ENCODE results near the gene TRIM43B. TPM values are rescaled to one million over a fixed set of nuclear protein-coding genes. Genes with fewer than 3 reads are reported as not detected.
"Not testable (repeated sequence)": the region's sequence is repeated elsewhere in the genome, so short reads cannot be mapped to it uniquely, and the experiment has no call there.

Gene TRIM43B
- not detected for polyA plus RNA-seq

DNA sequence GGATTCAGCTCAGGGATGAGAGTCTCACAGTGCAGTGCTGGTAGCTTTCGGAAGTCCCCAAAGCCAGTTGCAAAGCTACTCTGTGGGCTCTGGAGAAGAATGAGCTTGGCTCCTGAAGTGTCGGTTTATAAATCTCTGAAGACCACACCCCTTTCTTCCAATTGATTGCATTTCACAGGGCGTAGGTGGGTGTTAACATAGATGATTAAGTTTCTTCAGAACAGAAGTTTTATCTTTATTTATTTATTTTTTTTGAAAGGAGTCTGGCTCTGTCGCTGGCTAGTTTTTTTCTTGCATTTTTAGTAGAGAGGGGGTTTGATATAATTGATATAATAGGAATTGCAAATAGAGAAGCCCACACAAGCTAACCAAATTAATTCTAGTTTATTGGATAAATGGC, at the start of gene TRIM43B:
Gene TRIM43B (minus strand): TSS at position 101 of the 400 bp plus-strand sequence. CDS start 2,040 bp downstream, outside the sequence.
- WGBS, 3 donors, result 89 to 100% (median 93%) methylated on average over 1 of the region's 4 CpGs
- not testable (repeated sequence) for H3K27ac ChIP-seq (ENCODE audit: low read depth, low read length)

GRCh38 chr2:95531254-95531771, 46.8 kb upstream of the TRIM43B start:
- WGBS, 3 donors, result 87 to 92% (median 88%) methylated on average over 4 of the region's 4 CpGs
- no peak overlapping the region for H3K27ac ChIP-seq (ENCODE audit: low read depth, low read length)

- 93 to 94% (median 94%) methylated on average over 9 of the region's 9 CpGs for WGBS, 3 donors
- no peak overlapping the region for H3K27ac ChIP-seq (ENCODE audit: low read depth, low read length)
These were observed 46.2 kb upstream of the TRIM43B start for GRCh38 chr2:95530734-95531133.

GRCh38 chr2:95526360-95527341, 42.1 kb upstream of the TRIM43B start:
- 2 to 5% (median 5%) methylated on average over 58 to 84 of the region's 84 CpGs for WGBS, 3 donors

GRCh38 chr2:95525294-95526035, 40.9 kb upstream of the TRIM43B start:
- no peak overlapping the region for H3K27ac ChIP-seq (ENCODE audit: low read depth, low read length)
- 74 to 79% (median 77%) methylated on average over 40 to 41 of the region's 41 CpGs for WGBS, 3 donors

More at GRCh38 chr2:95526360-95527341, 42.1 kb upstream of the TRIM43B start:
- H3K27ac ChIP-seq (ENCODE audit: low read depth, low read length), result no peak overlapping the region

DNA sequence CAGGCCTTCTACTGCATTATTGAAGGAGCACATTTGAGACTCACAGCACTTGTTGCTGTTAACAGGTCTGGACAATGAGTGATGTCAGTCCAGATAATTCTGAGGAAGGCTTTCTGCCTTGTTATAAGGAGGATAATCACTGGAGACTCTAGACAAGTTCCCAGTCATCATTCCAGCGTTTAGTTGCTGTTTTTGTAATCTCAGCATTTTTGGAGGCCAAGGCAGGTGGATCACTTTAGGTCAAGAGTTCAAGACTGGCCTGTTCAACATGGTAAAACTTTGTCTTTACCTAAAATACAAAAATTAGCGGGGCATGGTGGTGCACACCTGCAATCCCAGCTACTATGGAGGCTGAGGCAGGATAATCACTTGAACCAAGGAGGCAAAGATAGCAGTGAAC, 39.6 kb upstream of the TRIM43B start:
- no peak overlapping the region for H3K27ac ChIP-seq (ENCODE audit: low read depth, low read length)
- 86 to 87% (median 87%) methylated on average over 2 of the region's 2 CpGs for WGBS, 3 donors

- H3K27ac ChIP-seq (ENCODE audit: low read depth, low read length), result no peak overlapping the region
- WGBS, 3 donors, result 78 to 80% (median 79%) methylated on average over 6 of the region's 6 CpGs
These were observed 30.2 kb upstream of the TRIM43B start for GRCh38 chr2:95514718-95515117.

DNA sequence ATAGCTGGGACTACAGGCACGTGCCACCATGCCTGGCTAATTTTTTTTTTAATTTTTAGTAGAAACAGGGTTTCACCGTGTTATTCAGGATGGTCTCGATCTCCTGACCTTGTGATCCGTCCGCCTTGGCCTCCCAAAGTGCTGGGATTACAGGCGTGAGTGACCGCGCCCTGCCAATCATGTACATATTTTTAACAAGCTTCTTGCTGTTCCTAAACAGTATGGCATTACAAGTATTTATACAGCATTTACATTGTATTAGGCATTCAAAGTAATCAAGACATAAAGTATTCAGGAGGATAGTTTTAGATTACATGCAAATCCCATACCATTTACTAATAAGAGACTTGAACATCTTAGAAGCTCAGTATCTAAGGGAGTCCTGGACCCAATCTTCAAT, 29.7 kb upstream of the TRIM43B start:
- H3K27ac ChIP-seq (ENCODE audit: low read depth, low read length), result not testable (repeated sequence)
- 86 to 87% (median 87%) methylated on average over 8 of the region's 8 CpGs for WGBS, 3 donors

DNA sequence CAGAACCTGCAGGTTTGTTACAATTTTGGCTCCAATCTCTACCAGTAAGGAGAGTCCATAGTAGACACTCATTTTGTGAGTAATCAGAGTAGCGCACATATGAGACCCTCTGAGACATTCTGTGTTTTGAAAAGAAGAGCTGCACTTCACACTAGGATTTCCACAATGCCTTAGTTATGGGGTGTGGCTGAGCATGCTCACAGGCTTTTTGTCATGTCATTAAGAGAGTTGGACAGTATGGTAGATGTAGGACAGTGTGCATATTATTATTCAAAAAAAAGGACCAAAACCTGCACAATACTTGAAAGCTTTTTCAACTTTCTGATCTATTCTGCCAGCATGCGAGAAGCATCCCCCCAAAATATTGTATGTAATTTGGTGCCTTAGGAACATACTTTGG, 24.9 kb upstream of the TRIM43B start:
- H3K27ac ChIP-seq (ENCODE audit: low read depth, low read length), result no peak overlapping the region
- WGBS, 3 donors, result 89 to 95% (median 91%) methylated on average over 2 of the region's 2 CpGs

- H3K27ac ChIP-seq (ENCODE audit: low read depth, low read length), result no peak overlapping the region
- 85 to 90% (median 87%) methylated on average over 4 of the region's 4 CpGs for WGBS, 3 donors
These were observed 20.7 kb upstream of the TRIM43B start for GRCh38 chr2:95505222-95505621.

DNA sequence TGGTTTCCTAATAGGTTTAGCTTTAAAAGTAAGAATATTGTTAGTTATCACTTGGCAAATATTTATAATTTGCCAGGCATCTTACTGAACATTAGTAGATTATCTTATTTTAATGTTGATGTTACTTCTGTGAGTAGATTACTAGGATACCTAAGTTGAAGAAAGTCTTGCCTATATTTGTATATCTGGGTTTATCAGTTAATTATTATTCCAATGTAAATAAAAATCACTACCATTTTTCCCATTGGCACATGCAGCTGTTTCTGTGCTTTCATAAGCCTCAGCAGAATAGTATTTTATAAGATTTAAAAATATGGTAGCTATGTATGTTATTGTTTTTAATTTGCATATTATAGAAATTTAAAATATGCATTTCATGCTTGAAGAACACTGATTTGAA, 16.3 kb upstream of the TRIM43B start:
- H3K27ac ChIP-seq (ENCODE audit: low read depth, low read length), result no peak overlapping the region

GRCh38 chr2:95492076-95492475, 7.5 kb upstream of the TRIM43B start:
- H3K27ac ChIP-seq (ENCODE audit: low read depth, low read length), result not testable (repeated sequence)
- WGBS, 3 donors, result 24 to 93% (median 86%) methylated on average over 1 of the region's 1 CpG

DNA sequence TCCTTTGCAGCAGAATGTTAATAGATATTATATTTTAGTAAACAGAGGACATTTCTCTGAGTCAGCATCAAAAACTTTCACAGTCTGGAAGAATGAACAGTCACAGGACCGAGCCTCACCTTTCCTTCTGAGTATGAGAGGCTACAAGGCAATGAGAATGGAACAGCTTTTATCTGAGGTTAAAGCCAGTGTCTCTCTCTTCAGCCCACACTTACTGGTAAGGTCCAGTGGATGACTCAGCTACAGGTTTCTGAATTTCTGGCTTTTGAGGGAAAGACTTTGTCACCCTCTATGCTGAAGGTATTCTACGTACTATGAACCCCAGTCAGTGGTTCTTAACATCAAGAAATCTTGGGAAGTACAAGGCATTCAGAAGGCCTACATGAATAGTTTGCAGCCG, 9.5 kb downstream of the TRIM43B start:
- WGBS, 3 donors, result no CpG with 5 or more reads among the region's 3 CpGs
- not testable (repeated sequence) for H3K27ac ChIP-seq (ENCODE audit: low read depth, low read length)

DNA sequence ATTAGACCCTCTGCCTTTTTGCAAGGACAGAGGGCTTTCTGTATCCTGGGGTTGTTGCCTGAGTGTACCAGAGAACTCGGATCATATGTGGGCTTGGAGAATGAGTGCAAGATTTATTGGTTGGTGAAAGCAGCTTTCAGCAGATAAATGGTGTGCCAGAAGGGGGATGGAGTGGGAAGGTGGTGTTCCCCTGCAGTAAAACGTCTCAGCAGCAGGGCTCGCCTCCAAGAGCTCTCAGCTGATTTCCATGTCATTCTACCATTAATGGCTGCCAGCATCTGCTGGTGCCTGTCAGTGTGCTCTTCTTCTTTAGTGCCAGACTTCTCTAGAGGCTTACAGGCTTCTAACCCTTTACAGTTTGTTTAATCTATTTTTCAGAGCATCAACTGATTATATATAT, 16.6 kb downstream of the TRIM43B start:
- WGBS, 3 donors, result no CpG with 5 or more reads among the region's 3 CpGs
- H3K27ac ChIP-seq (ENCODE audit: low read depth, low read length), result not testable (repeated sequence)

GRCh38 chr2:95466572-95466971, 18.0 kb downstream of the TRIM43B start:
- no CpG with 5 or more reads among the region's 2 CpGs for WGBS, 3 donors
- H3K27ac ChIP-seq (ENCODE audit: low read depth, low read length), result not testable (repeated sequence)

- not testable (repeated sequence) for H3K27ac ChIP-seq (ENCODE audit: low read depth, low read length)
- WGBS, 3 donors, result no CpG with 5 or more reads among the region's 3 CpGs
These were observed 21.3 kb downstream of the TRIM43B start for GRCh38 chr2:95463292-95463691.

DNA sequence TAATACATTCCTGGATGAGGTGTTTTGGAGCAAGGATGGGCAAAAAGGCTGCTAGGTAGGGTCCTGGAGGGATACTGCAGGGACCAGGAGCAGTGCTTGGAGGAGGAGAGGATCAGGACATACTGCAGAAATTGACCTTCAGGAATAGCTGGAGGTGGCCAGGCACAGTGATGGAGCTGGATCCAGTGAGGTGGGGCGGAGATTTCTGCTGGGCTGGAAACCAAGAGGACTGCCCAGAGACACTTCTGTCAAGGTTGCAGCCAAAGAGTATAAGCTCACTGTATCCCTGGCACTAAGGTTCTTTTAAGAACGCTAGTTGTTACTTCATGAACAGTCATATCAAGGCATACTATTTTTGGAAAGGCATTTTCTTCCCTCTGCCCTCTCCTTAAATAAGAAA, 39.2 kb downstream of the TRIM43B start:
- WGBS, 3 donors, result no CpG with 5 or more reads among the region's 2 CpGs
- not testable (repeated sequence) for H3K27ac ChIP-seq (ENCODE audit: low read depth, low read length)

DNA sequence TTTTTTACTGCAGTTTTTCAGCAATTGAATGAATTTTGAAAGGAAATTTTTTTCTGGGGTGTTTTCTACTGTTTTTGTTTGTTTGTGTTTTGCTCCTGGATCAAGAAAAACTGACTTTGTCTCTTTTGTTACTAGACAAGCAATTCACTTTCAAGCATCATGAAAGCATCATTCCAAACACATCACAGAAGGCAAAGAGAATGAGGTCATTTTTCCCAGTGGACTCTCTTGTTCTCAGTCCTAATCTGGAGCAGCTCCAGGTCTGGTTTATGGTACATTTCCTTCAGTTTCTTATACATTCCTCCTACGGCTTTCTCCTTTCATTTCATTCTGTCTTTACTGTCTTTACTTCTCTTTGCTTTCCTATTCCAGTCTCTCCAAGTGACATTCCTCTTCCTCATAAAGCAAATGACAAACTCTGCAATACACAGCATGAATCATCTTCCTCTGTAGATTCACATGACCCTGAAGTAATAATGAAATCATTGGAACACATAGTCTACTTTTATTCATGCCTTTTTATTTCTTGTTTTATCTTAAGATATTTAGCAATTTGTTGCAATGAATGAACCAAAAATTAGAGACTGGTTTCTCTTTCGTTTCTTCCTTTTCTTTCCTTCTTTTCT, 42.0 kb downstream of the TRIM43B start:
- WGBS, 3 donors, result no CpG with 5 or more reads among the region's 2 CpGs
- not testable (repeated sequence) for H3K27ac ChIP-seq (ENCODE audit: low read depth, low read length)

- 48 to 81% (median 52%) methylated on average over 3 of the region's 5 CpGs for WGBS, 3 donors
- not testable (repeated sequence) for H3K27ac ChIP-seq (ENCODE audit: low read depth, low read length)
These were observed 48.7 kb downstream of the TRIM43B start for GRCh38 chr2:95435872-95436209.

Measured in adipose tissue (tissue), 3 donors.